IPS-NIHi11 (cell line): Measurements from ENCODE around the gene SCAMP1.
A peak's percentile ranks its signal among the peaks of the same experiment; 100 is the strongest.

Experiments
- DNase-seq: peaks from one replicate; pipeline ENCODE4 v3.0.0; 2012; ENCODE audit warnings: mixed read lengths, low spot score

SCAMP1 gene

GRCh38 chr5:78496373-78496772 lies 136.0 kb downstream of the SCAMP1 start:
- DNase-seq: no peak

- no peak for DNase-seq
Measured at GRCh38 chr5:78497573-78498533, 137.4 kb downstream of the SCAMP1 start.

GRCh38 chr5:78499485-78499884 lies 139.1 kb downstream of the SCAMP1 start:
- DNase-seq: no peak

- DNase-seq: no peak
Measured at GRCh38 chr5:78500028-78500427, 139.6 kb downstream of the SCAMP1 start.

- DNase-seq: no peak
Measured at GRCh38 chr5:78500871-78501270, 140.5 kb downstream of the SCAMP1 start.

GRCh38 chr5:78501411-78502352 lies 141.3 kb downstream of the SCAMP1 start:
- no peak for DNase-seq

GRCh38 chr5:78503958-78504653 lies 143.7 kb downstream of the SCAMP1 start:
- no peak for DNase-seq

- DNase-seq: peak; percentile 41
Measured at GRCh38 chr5:78504704-78505677, 144.6 kb downstream of the SCAMP1 start.

- DNase-seq: no peak
Measured at GRCh38 chr5:78505860-78506259, 145.4 kb downstream of the SCAMP1 start.

GRCh38 chr5:78506261-78507024 lies 146.0 kb downstream of the SCAMP1 start:
- DNase-seq: no peak

- DNase-seq: no peak
Measured at GRCh38 chr5:78507531-78507930, 147.1 kb downstream of the SCAMP1 start.

- DNase-seq: no peak
Measured at GRCh38 chr5:78508186-78508765, 147.9 kb downstream of the SCAMP1 start.

- no peak for DNase-seq
Measured at GRCh38 chr5:78509145-78509865, 148.9 kb downstream of the SCAMP1 start.

- peak; percentile 83 for DNase-seq
Measured at GRCh38 chr5:78509884-78510769, 149.7 kb downstream of the SCAMP1 start.

GRCh38 chr5:78511121-78511906 lies 150.9 kb downstream of the SCAMP1 start:
- no peak for DNase-seq

GRCh38 chr5:78512435-78512834 lies 152.0 kb downstream of the SCAMP1 start:
- no peak for DNase-seq

GRCh38 chr5:78513441-78513840 lies 153.0 kb downstream of the SCAMP1 start:
- DNase-seq: no peak
